Fibroblast of mammary gland (primary cell): ENCODE results near the gene FAM181B.

Source experiments
- DNase-seq: peaks from one replicate; pipeline ENCODE4 v3.0.0-alpha.2; 2010; ENCODE audit warnings: low read depth
- H3K4me3 ChIP-seq: 2 replicates; pipeline ENCODE4 v1.5.1; 2011; ENCODE audit warnings: low read depth, mild to moderate bottlenecking, low read length, moderate library complexity; ENCODE audit not compliant: control insufficient read depth
- CTCF ChIP-seq: conservative IDR thresholded peaks from 2 replicates; pipeline ENCODE4 v1.5.1; 2011; ENCODE audit warnings: low read depth, low read length, inconsistent platforms; ENCODE audit not compliant: control insufficient read depth, insufficient read depth

FAM181B gene

GRCh38 chr11:82771781-82772180 is 38.1 kb upstream of the FAM181B start:
- no peak overlapping the region for H3K4me3 ChIP-seq
- no peak for TF ChIP-seq CTCF
- no peak for DNase-seq

GRCh38 chr11:82767123-82767522 is 33.5 kb upstream of the FAM181B start:
- DNase-seq, result peak; percentile 4
- no peak overlapping the region for H3K4me3 ChIP-seq
- no peak for TF ChIP-seq CTCF

- DNase-seq, result no peak
- no peak for TF ChIP-seq CTCF
- H3K4me3 ChIP-seq, result no peak overlapping the region
These were observed 31.9 kb upstream of the FAM181B start for GRCh38 chr11:82765466-82766034.

- DNase-seq, result no peak
- no peak for TF ChIP-seq CTCF
These were observed 29.5 kb upstream of the FAM181B start for GRCh38 chr11:82763167-82763566.

GRCh38 chr11:82759649-82760048 is 26.0 kb upstream of the FAM181B start:
- H3K4me3 ChIP-seq, result no peak overlapping the region
- no peak for DNase-seq
- TF ChIP-seq CTCF, result no peak

More at GRCh38 chr11:82763167-82763566, 29.5 kb upstream of the FAM181B start:
- H3K4me3 ChIP-seq, result no peak overlapping the region

- no peak for TF ChIP-seq CTCF
- DNase-seq, result no peak
- H3K4me3 ChIP-seq, result no peak overlapping the region
These were observed 24.1 kb upstream of the FAM181B start for GRCh38 chr11:82757660-82758357.
